NK-92 treated with Interleukin-12 subunit alpha and Interleukin-12 subunit beta, amount 100 ng/mL, for 24 hours (cell line): Measurements from ENCODE around the gene CLDN5.

ENCODE experiments used
- DNase-seq: peaks from one replicate; lab custom pipeline; 2025; lab: John Stamatoyannopoulos, UW

The CLDN5 gene

GRCh38 chr22:19504900-19505734 lies 19.1 kb downstream of the CLDN5 start:
- DNase-seq, result no peak

- no peak for DNase-seq
Observed at GRCh38 chr22:19503869-19504268, 20.3 kb downstream of the CLDN5 start.

DNA sequence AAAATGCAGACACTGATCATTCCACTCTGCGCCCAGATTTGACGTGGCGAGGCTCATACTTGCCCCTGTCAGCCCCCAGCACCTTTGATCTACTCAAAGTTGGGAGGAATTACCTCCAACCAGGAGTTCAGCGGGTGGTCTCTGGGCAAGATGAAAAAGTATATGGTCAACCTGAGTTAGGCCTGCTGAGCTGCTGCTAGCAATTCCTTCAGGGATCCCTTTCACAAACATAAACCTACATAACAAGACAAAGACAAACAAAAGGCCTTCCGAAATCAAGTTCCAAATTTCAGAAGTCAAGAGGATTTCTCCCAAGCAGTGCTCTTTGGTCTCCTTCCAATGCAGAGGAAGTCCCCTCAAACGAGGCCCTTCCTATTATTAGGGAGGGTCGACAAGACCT lies 20.8 kb downstream of the CLDN5 start:
- DNase-seq, result no peak

DNA sequence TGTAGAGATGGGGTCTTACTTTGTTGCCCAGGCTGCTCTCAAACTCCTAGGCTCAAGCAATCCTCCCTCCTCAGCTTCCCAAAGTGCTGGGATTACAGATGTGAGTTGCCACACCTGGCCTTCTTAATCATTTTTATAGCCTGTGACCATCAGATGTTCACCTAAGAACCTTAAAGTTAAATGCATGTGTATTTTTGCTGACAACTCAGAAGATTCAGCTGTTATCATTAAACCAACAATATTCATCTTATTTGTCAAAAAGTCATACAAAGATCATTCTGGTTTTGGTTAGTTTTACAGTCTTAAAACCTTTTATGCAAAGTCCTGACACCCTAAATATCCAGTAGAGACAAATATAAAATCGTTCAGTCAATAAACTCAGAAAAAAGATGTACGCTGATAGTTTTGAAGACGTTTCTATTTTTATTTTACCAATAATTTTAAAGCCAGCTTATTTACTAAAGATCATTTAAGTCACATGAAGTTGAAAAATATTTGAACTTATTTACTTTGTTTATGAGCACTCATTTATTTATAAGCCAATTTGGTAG lies 22.2 kb downstream of the CLDN5 start:
- DNase-seq, result no peak

GRCh38 chr22:19499880-19500242 lies 24.3 kb downstream of the CLDN5 start:
- no peak for DNase-seq

GRCh38 chr22:19499236-19499879 lies 24.9 kb downstream of the CLDN5 start:
- no peak for DNase-seq

DNA sequence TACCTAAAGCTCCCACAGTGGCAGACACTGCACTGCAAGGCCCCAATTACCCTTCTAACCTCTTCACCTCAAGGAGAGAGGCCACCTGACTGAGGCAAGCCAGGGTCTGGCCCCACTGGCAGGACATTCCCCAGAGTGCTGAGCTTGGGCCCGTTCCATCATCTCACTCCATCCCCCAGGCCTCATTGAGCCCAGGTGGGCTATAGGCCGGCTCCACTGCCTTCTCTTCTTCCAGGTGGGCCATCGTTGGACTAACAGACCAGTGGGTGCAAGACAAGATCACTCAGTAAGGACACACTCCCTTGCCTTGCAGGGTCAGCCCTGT lies 25.4 kb downstream of the CLDN5 start:
- DNase-seq, result no peak

- no peak for DNase-seq
Observed at GRCh38 chr22:19498154-19498865, 25.9 kb downstream of the CLDN5 start.

GRCh38 chr22:19497245-19497644 lies 27.0 kb downstream of the CLDN5 start:
- no peak for DNase-seq

GRCh38 chr22:19496324-19496630 lies 27.9 kb downstream of the CLDN5 start:
- no peak for DNase-seq

GRCh38 chr22:19495562-19496323 lies 28.5 kb downstream of the CLDN5 start:
- no peak for DNase-seq

- no peak for DNase-seq
Observed at GRCh38 chr22:19494676-19495173, 29.5 kb downstream of the CLDN5 start.

DNA sequence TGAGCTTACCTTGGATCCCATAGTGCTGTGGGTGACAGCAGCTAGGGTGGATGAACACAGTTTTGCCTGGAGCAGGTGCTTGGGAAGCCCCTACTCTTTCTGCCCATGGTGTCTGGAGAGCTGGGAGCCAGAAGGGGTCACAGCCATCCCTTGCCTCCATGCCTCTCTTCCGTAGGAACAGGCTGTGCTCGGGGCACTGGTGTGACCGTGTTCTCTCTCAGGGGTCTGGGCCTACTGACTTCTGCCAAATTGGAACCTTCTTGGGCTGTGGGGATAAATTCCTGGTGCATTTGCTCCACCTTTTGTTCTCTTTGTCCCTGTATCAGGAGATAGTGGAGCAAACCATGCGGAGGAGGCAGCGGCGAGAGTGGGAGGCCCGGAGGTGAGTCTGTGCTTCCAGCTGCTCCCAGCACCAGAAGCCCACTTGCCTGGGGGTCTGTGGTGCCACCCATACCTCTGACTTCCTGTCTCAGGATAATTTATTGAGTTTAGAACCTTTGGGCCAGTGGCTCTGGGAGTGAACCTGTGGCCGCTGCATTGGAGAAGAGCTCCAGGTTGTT lies 30.1 kb downstream of the CLDN5 start:
- DNase-seq, result no peak

GRCh38 chr22:19492504-19493174 lies 31.6 kb downstream of the CLDN5 start:
- no peak for DNase-seq

DNA sequence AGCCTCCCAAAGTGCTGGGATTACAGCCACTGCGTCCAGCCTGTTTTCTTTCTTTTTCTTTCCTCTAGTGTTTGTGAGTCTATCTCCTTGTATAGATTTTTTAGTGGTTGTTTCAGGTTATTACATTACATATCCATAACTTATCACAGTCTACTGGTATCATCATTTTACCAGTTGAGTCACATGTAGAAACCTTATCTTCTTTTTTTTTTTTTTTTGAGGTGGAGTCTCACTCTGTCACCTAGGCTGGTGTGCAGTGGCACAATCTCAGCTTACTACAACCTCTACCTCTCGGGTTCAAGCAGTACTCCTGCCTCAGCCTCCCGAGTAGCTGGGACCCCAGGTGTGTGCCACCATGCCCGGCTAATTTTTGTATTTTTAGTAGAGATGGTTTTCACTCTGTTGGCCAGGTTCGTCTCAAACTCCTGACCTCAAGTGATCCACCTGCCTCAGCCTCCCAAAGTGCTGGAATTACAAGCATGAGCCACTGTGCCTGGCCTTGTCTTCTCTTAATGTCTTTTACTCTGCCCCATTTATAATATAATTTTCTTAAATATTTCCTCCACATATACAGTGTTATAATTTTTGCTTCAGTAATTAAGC lies 33.5 kb downstream of the CLDN5 start:
- no peak for DNase-seq

- no peak for DNase-seq
Observed at GRCh38 chr22:19488884-19489843, 35.0 kb downstream of the CLDN5 start.

- no peak for DNase-seq
Observed at GRCh38 chr22:19488285-19488684, 35.9 kb downstream of the CLDN5 start.

GRCh38 chr22:19483481-19484244 lies 40.5 kb downstream of the CLDN5 start:
- DNase-seq, result no peak

DNA sequence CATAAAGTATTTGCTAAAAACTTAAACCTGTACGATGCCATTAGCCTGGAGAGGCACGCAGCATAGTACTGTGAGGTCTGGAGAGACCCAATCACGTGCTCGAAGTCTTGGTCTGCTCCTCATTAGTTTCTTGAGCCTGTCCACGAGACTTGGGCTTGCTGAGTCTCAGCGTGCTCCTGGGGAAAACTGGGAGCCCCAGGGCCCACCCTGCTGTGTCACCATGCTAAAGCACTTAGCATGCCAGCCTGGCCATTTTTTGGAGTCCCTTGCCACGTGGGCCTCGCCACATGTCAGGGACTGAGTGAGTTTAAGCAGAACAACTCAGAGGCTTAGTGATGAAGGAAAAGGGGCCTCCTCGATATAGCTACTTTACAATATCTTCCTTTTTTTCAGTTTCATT lies 41.9 kb downstream of the CLDN5 start:
- DNase-seq, result no peak
